Left lung (tissue), 10 donors: ENCODE results near the gene AMBP. TPM values are rescaled to one million over a fixed set of nuclear protein-coding genes. Genes with fewer than 3 reads are reported as not detected.

Experiments used
- ATAC-seq: fragments of 200-7000 bp; cut with Tn5 transposase; one replicate; pipeline ENCODE4 v1.9.1; 2020; ENCODE audit warnings: moderate library complexity
- DNase-seq, 4 donors: peaks; one replicate each; pipeline ENCODE4 v3.0.0-alpha.2; 2013 to 2020
- H3K27ac ChIP-seq, 2 donors: fragments of 200-600 bp; sonication (generic) in 1 of 2; one replicate each; pipeline versions ENCODE4 v1.5.0 to v1.8.0; 2020 to 2021
- H3K27me3 ChIP-seq, 2 donors: fragments of 200-600 bp; sonication (generic) in 1 of 2; one replicate each; pipeline versions ENCODE4 v1.5.0 to v1.8.0; 2020 to 2021
- H3K36me3 ChIP-seq, 2 donors: fragments of 200-600 bp; sonication (generic) in 1 of 2; one replicate each; pipeline versions ENCODE4 v1.5.0 to v1.8.0; 2020 to 2021
- H3K4me1 ChIP-seq, 2 donors: fragments of 200-600 bp; one replicate each; pipeline ENCODE4 v1.8.0; 2021
- H3K4me3 ChIP-seq, 2 donors: fragments of 200-600 bp; sonication (generic) in 1 of 2; one replicate each; pipeline versions ENCODE4 v1.5.0 to v1.8.0; 2020 to 2021; ENCODE audit warnings: mild to moderate bottlenecking in 1 of 2
- H3K9me3 ChIP-seq, 2 donors: fragments of 200-600 bp; sonication (generic) in 1 of 2; one replicate each; pipeline versions ENCODE4 v1.5.0 to v1.8.0; 2020 to 2021
- CTCF ChIP-seq, 2 donors: fragments of 200-600 bp; sonication (generic) in 1 of 2; IDR thresholded peaks; one replicate each; pipeline versions ENCODE4 v1.5.0 to v1.8.0; 2021; ENCODE audit warnings: antibody characterized with exemption in 2 of 2
- intact Hi-C, 2 donors: fragments of 100-400 bp; cut with DNase I; formaldehyde crosslinking; loops; one replicate each; pipeline versions ENCODE4 v1.11.2 to v1.14.2; 2022
- polyA plus RNA-seq, 6 donors: library from polyadenylated mRNA; unstranded; fragments of 120-200 nt; gene quantifications; one replicate each; pipeline ENCODE4 v1.2.1, GENCODE V29; 2013; ENCODE audit not compliant: insufficient read length in 6 of 6
- total RNA-seq, 2 donors: library from RNA; stranded (reverse); fragmentation: NEBNext Ultra II Directional; extraction: Animal tissue kit (Norgen Biotek cat#: 25700); gene quantifications; one replicate each; pipeline ENCODE4 v1.2.1, GENCODE V29; 2021
- donor health status: DM: no; HTN: yes; CAD: no.
- donor health status: DM: no; HTN: no; CAD: no.

The AMBP gene
- total and polyA plus RNA-seq, 8 donors, result 1.2 to 5.5 (median 2.5) TPM; not detected in 1

- DNase-seq (no peak), ATAC-seq (no peak)
- intact Hi-C loops, result no loop called here
- Histone ChIP-seq H3K4me3 (no peak overlapping the region), H3K4me1 (no peaks in the 10 kb centered on the region), H3K36me3 (peaks cover 0 to 24% of the 10 kb centered on the region in 2 donors), H3K27me3 (no peaks in the 10 kb centered on the region), H3K9me3 (no peaks in the 10 kb centered on the region), H3K27ac (no peak overlapping the region)
- TF ChIP-seq CTCF (IDR thresholded peaks at IDR 0.05), result no peak
Observed at GRCh38 chr9:114012126-114012525, 66.0 kb downstream of the AMBP start.

- Histone ChIP-seq H3K4me3 (no peak overlapping the region), H3K36me3 (peaks cover 0 to 22% of the 10 kb centered on the region in 2 donors), H3K27me3 (no peaks in the 10 kb centered on the region), H3K27ac (no peak overlapping the region), H3K4me1 (no peaks in the 10 kb centered on the region), H3K9me3 (no peaks in the 10 kb centered on the region)
- DNase-seq (no peak), ATAC-seq (no peak)
- intact Hi-C loops, result no loop called here
- no peak for TF ChIP-seq CTCF (IDR thresholded peaks at IDR 0.05)
Observed at GRCh38 chr9:114011313-114011712, 66.8 kb downstream of the AMBP start.

Other genes with a start within 250 kb of the AMBP start
- 10 to 100 TPM in 1 of 2 donors, 1 to 10 TPM in 1; 9.9 to 12.0 TPM for gene ZNF618, start 202.0 kb downstream of the AMBP start, total RNA-seq
- gene ZNF618, start 202.0 kb downstream of the AMBP start, polyA plus RNA-seq, result 10 to 100 TPM; 28.7 to 38.6 (median 36.4) TPM
- 1 to 10 TPM; 2.4 to 9.0 TPM for gene KIF12, start 21.0 kb upstream of the AMBP start, total RNA-seq
- gene KIF12, start 21.0 kb upstream of the AMBP start, polyA plus RNA-seq, result 10 to 100 TPM; 32.6 to 54.7 (median 44.8) TPM
- gene COL27A1, start 77.2 kb upstream of the AMBP start, total RNA-seq, result 10 to 100 TPM; 15.8 to 23.5 TPM
- 100 to 1,000 TPM; 112 to 180 (median 168) TPM for gene COL27A1, start 77.2 kb upstream of the AMBP start, polyA plus RNA-seq
- gene ORM1, start 244.8 kb upstream of the AMBP start, total RNA-seq, result 10 to 100 TPM in 1 of 2 donors, 1 to 10 TPM in 1; 6.9 to 87.0 TPM
- gene ORM1, start 244.8 kb upstream of the AMBP start, polyA plus RNA-seq, result 1 to 10 TPM; 3.0 to 6.9 (median 4.5) TPM